NCI-H510A (cell line): Measurements from ENCODE around the gene MED16.
"Not testable (repeated sequence)": the region's sequence is repeated elsewhere in the genome, so short reads cannot be mapped to it uniquely, and the experiment has no call there.

Experiments
- DNase-seq: peaks from one replicate; lab custom pipeline; 2025; lab: John Stamatoyannopoulos, UW

MED16 gene

GRCh38 chr19:911197-912033, 18.4 kb upstream of the MED16 start:
- no peak for DNase-seq

- DNase-seq = no peak
These were observed 14.3 kb upstream of the MED16 start for GRCh38 chr19:907183-907853.

DNA sequence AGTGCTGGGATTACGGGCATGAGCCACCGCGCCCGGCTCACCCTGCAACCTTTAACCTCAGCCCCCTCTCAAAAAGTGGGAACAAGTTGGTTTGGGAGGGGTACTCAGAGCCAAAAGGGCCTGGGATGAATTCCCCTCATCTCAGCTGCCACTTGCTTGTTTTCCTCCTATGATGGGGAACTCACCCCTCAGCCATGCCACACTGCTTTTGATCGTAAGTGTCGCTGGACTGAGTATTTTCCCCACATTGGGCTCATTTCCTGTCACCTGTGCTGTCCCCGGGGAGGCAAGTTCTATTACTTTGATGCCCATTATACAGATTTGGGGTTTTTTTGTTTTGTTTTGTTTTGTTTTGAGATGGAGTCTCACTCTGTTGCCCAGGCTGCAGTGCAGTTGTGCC, 13.5 kb upstream of the MED16 start:
- DNase-seq = no peak

- no peak for DNase-seq
These were observed 11.6 kb upstream of the MED16 start for GRCh38 chr19:904545-904944.

GRCh38 chr19:903266-903797, 10.3 kb upstream of the MED16 start:
- no peak for DNase-seq

DNA sequence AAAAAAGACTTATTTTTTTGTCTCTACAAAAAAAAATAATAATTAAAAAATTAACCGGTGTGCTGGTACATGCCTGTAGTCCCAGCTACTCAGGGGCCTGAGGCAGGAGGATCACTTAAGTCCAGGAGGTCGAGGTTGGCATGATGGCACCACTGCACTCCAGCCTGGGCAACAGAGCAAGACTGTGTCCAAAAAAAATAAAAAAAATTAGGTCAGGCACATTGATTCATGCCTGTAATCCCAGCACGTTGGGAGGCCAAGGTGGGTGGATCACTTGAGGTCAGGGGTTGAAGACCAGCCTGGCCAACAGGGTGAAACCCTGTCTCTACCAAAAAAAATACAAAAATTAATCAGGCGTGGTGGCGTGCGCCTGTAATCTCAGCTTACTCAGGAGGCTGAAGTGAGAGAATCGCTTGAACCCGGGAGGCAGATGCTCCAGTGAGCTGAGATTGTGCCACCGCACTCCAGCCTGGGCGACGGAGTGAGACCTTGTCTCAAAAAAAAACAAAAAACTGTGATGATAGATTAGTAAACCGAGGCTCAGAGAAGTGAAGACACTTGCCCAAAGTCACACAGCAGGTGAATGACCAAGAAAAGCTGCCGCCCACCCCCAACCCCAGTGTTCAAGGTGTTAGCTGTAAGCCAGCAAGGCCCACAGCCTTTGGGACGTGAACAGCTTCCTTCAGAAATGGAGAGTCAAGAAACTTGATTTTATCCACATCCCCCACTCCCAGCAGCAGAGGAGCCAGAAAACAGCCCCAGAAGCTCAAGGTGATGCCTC, 9.6 kb upstream of the MED16 start:
- DNase-seq = no peak

DNA sequence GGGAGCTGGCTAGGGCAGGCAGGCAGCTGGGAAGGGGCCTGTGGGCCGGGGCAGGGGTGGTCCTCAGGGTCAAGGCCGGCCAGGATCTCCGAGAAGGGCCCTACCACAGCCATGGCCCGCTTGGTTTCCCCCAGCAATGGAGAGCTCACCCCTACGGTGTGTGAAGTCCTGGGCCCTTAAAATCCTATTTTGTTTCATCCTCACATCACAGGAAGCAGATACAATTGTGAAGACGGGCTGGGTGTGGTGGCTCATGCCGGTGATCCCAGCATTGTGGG, 9.0 kb upstream of the MED16 start:
- no peak for DNase-seq

- DNase-seq = no peak
These were observed 8.5 kb upstream of the MED16 start for GRCh38 chr19:901216-902092.

DNA sequence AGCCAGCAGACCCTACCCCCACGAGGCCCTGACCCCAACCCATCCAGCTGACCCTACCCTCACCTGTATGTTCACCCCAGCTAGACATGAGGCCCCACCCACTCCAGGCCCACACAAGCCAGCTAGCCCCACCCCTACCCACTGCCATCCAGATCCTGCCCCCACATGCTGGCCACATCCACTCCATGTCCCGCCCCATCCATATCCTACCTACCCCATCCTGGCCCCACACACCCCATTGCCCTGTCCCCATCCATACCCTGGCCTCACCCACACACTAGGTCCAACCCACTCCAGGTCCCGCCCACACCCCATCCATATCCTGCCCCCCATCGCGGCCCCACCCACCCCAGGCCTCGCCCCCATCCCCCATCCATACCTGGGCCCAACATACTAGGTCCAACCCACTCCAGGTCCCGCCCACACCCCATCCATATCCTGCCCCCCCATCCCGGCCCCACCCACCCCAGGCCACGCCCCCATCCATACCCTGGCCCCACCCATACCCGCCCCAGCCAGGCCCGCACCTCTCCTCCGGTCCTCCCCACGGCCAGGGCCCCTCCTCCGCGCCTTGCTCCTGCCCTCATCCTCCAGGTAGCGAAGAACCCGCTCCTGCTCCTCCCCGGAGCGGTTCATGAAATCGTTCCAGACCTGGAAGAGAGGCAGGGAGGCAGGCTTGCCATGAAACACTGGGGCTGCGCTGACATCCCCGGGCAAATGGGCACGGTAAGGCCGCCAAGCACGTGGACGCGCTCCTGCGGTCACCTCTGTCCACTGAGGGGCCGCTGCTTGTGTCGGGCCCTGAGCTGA, 7.5 kb upstream of the MED16 start:
- DNase-seq = no peak

DNA sequence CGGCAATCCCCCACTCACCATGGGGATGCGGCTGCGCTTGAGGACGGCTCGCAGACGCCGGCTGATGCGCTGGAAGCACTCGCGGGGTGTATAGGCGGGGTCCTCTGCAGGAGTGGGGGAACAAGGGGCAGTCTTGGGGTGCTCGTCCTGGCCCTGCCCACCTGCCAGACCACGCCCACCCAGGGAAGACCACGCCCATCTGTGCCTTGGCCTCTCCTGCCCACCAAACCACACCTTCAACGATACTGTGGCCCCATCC, 7.0 kb upstream of the MED16 start:
- no peak for DNase-seq

- no peak for DNase-seq
These were observed 6.5 kb upstream of the MED16 start for GRCh38 chr19:899336-900042.

DNA sequence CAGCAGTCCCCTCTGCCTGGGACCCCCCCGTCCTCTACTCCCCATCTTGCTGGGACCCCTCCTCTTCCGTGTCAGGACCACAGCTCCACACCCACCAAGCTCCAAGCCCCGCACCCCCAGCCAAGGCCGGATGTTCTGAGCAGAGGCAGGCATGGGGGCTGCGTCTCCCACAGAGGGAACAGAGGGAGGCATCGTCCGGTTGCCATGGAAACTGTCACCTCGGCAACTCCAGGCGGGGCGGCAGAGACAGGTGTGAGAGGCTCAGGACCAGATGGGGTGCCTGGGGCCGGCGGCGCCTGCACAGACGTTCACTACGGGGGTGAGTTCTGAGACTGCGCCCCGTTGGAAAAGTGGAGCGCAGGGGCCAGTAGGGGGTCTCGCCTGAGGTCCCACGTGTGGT, 5.7 kb upstream of the MED16 start:
- no peak for DNase-seq

DNA sequence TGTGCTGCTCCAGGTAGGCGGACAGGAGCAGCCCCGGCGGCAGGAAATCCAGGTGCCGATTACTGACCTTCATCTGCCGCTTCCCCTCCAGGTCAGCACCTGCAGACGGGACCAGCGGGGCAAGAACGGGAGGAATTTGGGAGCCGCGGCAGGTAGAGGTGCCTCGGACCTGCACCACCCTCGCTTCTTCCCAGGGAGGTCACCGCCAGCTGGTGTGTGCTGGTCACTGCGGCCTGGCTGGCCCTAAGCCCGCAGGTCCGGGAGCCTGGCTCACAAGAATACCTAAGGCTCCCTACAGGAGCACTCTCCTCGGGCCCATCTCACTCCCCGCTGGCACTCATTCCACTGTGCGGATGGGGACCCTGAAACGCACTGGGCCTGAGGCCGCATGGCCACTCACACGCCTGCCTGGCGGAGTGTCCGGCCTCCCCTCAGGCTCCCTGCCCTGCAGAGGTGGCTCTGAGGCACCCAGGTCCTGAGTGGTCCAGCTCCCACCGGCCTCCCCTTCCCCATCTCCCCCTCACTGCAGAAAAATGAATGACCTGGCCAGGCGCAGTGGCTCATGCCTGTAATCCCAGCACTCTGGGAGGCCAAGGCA, 4.6 kb upstream of the MED16 start:
- DNase-seq = no peak

- no peak for DNase-seq
These were observed 4.0 kb upstream of the MED16 start for GRCh38 chr19:896999-897398.

GRCh38 chr19:896434-896833, 3.4 kb upstream of the MED16 start:
- DNase-seq = no peak

DNA sequence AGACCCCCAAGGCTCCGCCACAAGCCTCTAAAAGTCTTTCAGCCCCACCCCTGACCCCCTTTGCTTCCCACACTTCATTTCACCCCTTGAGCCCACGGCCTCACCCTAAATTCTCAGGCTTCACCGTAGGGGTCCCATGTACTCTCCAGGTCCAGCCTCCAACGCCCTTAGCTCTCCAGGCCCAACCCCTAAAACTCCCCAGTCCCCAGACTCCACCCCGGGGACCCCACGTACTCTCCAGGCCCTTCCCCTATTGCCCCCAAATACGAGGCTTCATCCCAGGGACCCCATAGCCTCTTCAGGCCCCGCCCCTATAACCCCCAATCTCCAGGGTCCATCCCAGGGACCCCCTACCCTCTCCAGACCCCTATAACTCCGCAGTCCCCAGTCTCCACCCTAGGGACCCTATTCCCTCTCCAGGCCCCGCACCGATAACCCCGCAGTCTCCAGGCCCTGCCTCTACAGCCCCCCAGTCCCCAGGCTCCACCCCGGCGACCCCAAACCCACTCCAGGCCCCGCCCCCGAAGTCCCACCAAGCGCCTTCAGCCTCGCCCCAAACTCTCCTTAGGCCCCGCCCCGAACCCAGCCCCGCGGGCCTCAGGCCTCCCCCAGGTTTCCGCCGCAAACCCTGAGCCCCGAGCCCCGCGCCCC, 619 bp downstream of the MED16 start:
- no peak for DNase-seq

- not testable (repeated sequence) for DNase-seq
These were observed 1.4 kb downstream of the MED16 start for GRCh38 chr19:891421-892200.

DNA sequence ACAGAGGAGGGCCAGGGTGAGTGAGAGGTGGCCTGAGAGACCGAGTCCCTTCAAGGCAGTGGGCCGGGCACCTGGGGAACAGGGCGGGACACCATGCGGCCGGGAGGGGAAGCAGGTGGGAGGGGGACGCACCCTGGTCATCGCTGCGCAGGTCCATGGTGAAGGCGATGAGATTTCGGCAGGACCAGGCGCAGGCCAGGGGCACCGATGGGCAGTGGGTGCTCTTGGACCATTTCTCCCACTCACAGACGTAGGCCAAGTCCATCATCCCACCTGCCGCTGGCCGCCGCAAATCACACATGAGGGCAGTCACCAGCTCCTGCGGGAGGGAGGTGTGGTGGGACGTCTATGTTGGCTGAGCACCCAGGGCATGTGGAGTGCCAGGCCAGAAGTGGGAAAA, 2.2 kb downstream of the MED16 start:
- no peak for DNase-seq
